Ascending aorta (tissue), 2 donors: ENCODE measurements around the gene SEMA5B. TPM values are rescaled to one million over a fixed set of nuclear protein-coding genes. Genes with fewer than 3 reads are reported as not detected.

Source experiments
- DNase-seq, 2 donors: peaks; one replicate each; pipeline ENCODE4 v3.0.0-alpha.2; 2019; ENCODE audit warnings: low spot score in 2 of 2
- H3K27ac ChIP-seq, 2 donors: fragments of 200-600 bp; sonication (generic); one replicate each; pipeline ENCODE4 v1.5.1; 2016 to 2017; ENCODE audit warnings: mild to moderate bottlenecking in 1 of 2
- H3K27me3 ChIP-seq: fragments of 200-600 bp; sonication (generic); one replicate; pipeline ENCODE4 v1.5.1; 2017
- H3K36me3 ChIP-seq, 2 donors: fragments of 200-600 bp; sonication (generic); one replicate each; pipeline ENCODE4 v1.5.1; 2016
- H3K4me1 ChIP-seq, 2 donors: fragments of 200-600 bp; sonication (generic); one replicate each; pipeline ENCODE4 v1.5.1; 2016 to 2017; ENCODE audit warnings: mild to moderate bottlenecking in 1 of 2
- H3K4me3 ChIP-seq, 2 donors: fragments of 200-600 bp; sonication (generic); one replicate each; pipeline ENCODE4 v1.5.1; 2016 to 2017; ENCODE audit warnings: mild to moderate bottlenecking in 1 of 2
- H3K9me3 ChIP-seq, 2 donors: fragments of 200-600 bp; sonication (generic); one replicate each; pipeline ENCODE4 v1.5.1; 2016
- intact Hi-C: fragments of 100-400 bp; cut with DNase I; formaldehyde crosslinking; loops from one replicate; pipeline ENCODE4 v1.15.1; 2023
- total RNA-seq: library from RNA; depleted of rRNA; stranded (reverse); fragments of >200 nt; gene quantifications from one replicate; pipeline ENCODE4 v1.1.0, GENCODE V29; 2016
- TF ChIP-seq, protein P1 (sequence below), 3 experiments: fragments of 200-600 bp in 2 of 3; fragments of 450-650 bp in 1 of 3; sonication (generic) in 2 of 3; IDR thresholded peaks; one replicate each; pipeline ENCODE4 v1.5.1; 2016 to 2019; ENCODE audit warnings: antibody characterized with exemption in 3 of 3, mild to moderate bottlenecking in 1 of 3, moderate library complexity in 1 of 3

Gene SEMA5B
- total RNA-seq, 1 donor from 2014 or later, result 0.85 TPM

DNA sequence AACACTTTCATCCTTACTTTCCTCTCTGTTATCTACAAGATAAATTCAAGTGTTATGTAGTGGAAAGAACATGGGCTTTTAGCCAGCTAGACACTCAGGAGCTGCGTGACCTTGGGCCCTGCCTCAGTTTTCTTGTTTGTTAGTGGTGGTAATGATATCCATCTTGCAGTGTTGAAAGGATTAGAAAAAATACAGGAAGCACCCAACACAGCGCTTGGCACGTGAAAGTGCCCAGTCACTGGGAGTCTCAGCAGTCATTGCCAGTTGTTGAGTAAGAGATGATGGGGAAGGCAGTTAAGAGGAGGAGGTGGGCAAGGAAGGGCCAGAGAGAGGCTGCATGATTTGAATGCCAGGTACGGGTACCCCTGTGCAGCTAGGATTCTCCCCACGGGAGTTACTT lies 44.6 kb upstream of the SEMA5B start:
- no peaks in the 10 kb centered on the region for H3K9me3 ChIP-seq
- DNase-seq, result peak in 1 of 2 donors; percentile 73
- H3K36me3 ChIP-seq, result no peaks in the 10 kb centered on the region
- H3K4me3 ChIP-seq, result no peak overlapping the region
- peaks cover 16 to 22% of the 10 kb centered on the region in 2 donors for H3K4me1 ChIP-seq
- TF ChIP-seq, protein P1, sequence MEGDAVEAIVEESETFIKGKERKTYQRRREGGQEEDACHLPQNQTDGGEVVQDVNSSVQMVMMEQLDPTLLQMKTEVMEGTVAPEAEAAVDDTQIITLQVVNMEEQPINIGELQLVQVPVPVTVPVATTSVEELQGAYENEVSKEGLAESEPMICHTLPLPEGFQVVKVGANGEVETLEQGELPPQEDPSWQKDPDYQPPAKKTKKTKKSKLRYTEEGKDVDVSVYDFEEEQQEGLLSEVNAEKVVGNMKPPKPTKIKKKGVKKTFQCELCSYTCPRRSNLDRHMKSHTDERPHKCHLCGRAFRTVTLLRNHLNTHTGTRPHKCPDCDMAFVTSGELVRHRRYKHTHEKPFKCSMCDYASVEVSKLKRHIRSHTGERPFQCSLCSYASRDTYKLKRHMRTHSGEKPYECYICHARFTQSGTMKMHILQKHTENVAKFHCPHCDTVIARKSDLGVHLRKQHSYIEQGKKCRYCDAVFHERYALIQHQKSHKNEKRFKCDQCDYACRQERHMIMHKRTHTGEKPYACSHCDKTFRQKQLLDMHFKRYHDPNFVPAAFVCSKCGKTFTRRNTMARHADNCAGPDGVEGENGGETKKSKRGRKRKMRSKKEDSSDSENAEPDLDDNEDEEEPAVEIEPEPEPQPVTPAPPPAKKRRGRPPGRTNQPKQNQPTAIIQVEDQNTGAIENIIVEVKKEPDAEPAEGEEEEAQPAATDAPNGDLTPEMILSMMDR (IDR thresholded peaks at IDR 0.05), result no peak
- no peaks in the 10 kb centered on the region for H3K27me3 ChIP-seq
- intact Hi-C loops, result no loop called here
- H3K27ac ChIP-seq, result peak overlapping the region; percentile 62 to 64

DNA sequence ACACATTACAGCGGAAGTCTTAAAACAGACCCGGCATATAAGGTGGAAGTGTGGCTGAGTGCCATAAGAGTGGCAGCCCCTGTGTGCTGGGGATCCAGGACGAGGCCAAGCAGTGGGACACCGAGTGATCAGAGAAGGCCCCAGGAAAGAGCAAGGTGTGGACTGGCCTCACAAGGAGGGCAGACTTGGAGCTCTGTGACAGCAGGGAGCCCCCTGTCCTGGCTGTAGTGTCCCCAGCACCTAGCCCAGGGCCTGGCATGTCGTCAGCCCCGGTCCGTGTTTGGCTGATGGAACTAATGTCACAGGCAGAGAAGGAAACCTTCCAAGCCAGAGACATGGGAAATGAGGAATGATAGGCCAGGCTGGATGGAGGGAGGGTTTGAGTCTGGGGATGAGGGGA lies 44.0 kb upstream of the SEMA5B start:
- Histone ChIP-seq H3K4me1 (peaks cover 10 to 22% of the 10 kb centered on the region in 2 donors), H3K9me3 (no peaks in the 10 kb centered on the region), H3K27ac (peak overlapping the region; percentile 62 to 64), H3K4me3 (no peak overlapping the region), H3K27me3 (no peaks in the 10 kb centered on the region), H3K36me3 (no peaks in the 10 kb centered on the region)
- intact Hi-C loops, result no loop called here
- DNase-seq, result peak in 1 of 2 donors; percentile 61
- TF ChIP-seq, protein P1 (IDR thresholded peaks at IDR 0.05), result no peak

DNA sequence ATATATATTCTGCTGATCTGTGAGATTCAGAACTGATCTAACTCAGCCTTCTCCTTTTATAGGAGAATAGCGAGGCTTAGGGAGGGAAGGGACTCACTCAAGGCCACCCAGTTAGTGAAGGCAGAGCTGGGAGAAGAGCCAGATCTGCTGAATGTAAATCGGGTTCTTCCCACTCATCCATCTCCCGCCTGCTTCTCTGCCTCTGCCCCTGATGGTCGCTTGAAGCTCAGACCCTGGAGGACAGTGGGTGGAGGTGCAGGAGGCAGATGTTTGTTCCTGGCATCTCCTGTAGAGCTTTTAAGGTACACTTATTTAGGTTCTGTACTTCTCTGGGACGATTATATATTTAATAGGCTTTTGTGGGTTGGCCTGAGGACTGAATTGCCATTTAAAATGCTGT lies 43.6 kb upstream of the SEMA5B start:
- Histone ChIP-seq H3K36me3 (no peaks in the 10 kb centered on the region), H3K27me3 (no peaks in the 10 kb centered on the region), H3K9me3 (no peaks in the 10 kb centered on the region), H3K4me1 (peaks cover 6 to 25% of the 10 kb centered on the region in 2 donors), H3K4me3 (no peak overlapping the region), H3K27ac (peak overlapping the region; percentile 62 to 64)
- intact Hi-C loops, result no loop called here
- TF ChIP-seq, protein P1 (IDR thresholded peaks at IDR 0.05), result no peak
- peak in 1 of 2 donors; percentile 24 for DNase-seq

DNA sequence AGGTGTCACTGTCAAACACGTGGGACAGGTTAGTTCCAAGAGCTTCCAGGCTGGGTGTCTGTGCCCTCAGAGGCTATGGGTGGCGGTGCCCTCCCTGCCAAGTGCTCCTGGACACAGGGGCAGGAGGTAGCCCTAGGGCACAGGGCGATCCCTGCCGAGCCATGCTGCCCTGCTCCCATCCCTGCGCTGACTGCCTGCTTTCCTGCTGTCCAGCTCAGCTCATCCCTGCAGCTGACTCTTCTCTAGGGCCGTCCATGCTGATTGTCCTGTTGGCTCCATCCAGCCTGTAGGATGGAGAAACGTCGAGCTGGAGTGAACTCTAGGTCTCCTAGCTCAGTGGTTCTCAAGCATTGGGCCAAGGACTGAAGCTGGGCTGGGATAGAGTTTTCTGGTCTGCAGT lies 42.9 kb upstream of the SEMA5B start:
- Histone ChIP-seq H3K27me3 (no peaks in the 10 kb centered on the region), H3K4me1 (peaks cover 6 to 25% of the 10 kb centered on the region in 2 donors), H3K36me3 (no peaks in the 10 kb centered on the region), H3K4me3 (no peak overlapping the region), H3K9me3 (no peaks in the 10 kb centered on the region), H3K27ac (no peak overlapping the region)
- DNase-seq, result peak in 1 of 2 donors; percentile 38
- intact Hi-C loops, result no loop called here
- TF ChIP-seq, protein P1 (IDR thresholded peaks at IDR 0.05), result no peak

DNA sequence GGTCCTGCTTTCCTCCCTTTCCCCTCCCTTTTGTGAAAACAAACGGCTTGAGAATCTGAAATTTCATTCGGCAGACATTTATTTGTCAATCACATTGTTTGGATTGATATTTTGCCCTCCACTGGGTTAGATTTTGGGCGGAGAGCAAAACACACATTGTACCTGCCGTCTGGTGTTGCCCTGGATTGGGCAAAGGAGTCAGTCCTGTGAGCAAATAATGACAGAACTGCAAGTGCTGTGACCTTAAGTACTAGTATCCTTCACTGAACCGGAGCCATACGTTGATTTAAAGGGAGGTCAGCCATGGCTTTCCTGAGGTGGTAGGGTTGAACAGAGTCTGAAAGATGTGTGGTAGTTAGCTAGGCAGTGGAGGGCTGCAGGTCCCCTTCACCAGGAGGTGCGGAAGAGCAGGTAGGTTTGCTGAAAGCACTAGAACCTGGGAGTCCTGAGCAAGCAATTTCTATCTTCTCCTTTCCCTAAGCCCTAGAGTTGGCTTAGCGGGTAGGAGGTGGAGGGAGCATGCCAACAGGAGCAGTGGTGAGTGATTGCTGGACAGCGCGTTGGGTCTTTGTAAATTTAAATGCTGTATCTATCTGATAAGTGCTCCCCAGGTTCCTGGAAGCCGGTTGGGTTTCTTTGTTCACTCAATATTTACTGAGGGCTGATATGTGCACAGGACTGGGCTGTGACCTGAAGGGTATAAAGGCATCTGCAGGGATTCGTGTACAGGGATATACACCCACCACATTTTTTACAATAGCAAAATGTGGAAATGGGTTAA lies 41.2 kb upstream of the SEMA5B start:
- peaks cover 6 to 25% of the 10 kb centered on the region in 2 donors for H3K4me1 ChIP-seq
- H3K27me3 ChIP-seq, result no peaks in the 10 kb centered on the region
- TF ChIP-seq, protein P1 (IDR thresholded peaks at IDR 0.05), result no peak
- H3K27ac ChIP-seq, result no peak overlapping the region
- peak in 1 of 2 donors; percentile 38 for DNase-seq
- H3K4me3 ChIP-seq, result peak overlapping the region; percentile 86 to 92
- no peaks in the 10 kb centered on the region for H3K9me3 ChIP-seq
- no peaks in the 10 kb centered on the region for H3K36me3 ChIP-seq
- intact Hi-C loops, result no loop called here
